Heart right ventricle (tissue), 16 donors: ENCODE results near the gene SLC5A1. TPM values are rescaled to one million over a fixed set of nuclear protein-coding genes. Genes with fewer than 3 reads are reported as not detected.

ENCODE experiments used
- ATAC-seq, 8 donors: fragments of 200-7000 bp; cut with Tn5 transposase; one replicate each; pipeline ENCODE4 v1.9.1; 2020; ENCODE audit warnings: mild to moderate bottlenecking in 8 of 8, moderate library complexity in 8 of 8, moderate number of reproducible peaks in 1 of 8
- DNase-seq, 2 donors: peaks; one replicate each; pipeline ENCODE4 v3.0.0-alpha.2; 2020
- H3K27ac ChIP-seq, 10 donors: fragments of 200-600 bp; sonication (generic) in 2 of 10; one replicate each; pipeline versions ENCODE4 v1.5.0 to v1.8.0; 2020 to 2022; ENCODE audit warnings: mild to moderate bottlenecking in 3 of 10
- H3K27me3 ChIP-seq, 7 donors: fragments of 200-600 bp; one replicate each; pipeline ENCODE4 v1.8.0; 2021 to 2022; ENCODE audit warnings: mild to moderate bottlenecking in 2 of 7
- H3K36me3 ChIP-seq, 9 donors: fragments of 200-600 bp; sonication (generic) in 1 of 9; one replicate each; pipeline versions ENCODE4 v1.5.0 to v1.8.0; 2020 to 2022; ENCODE audit warnings: mild to moderate bottlenecking in 2 of 9
- H3K4me1 ChIP-seq, 9 donors: fragments of 200-600 bp; sonication (generic) in 1 of 9; one replicate each; pipeline versions ENCODE4 v1.5.0 to v1.8.0; 2020 to 2022; ENCODE audit warnings: mild to moderate bottlenecking in 4 of 9
- H3K4me3 ChIP-seq, 10 donors: fragments of 200-600 bp; sonication (generic) in 2 of 10; one replicate each; pipeline versions ENCODE4 v1.5.0 to v1.8.0; 2020 to 2022; ENCODE audit warnings: mild to moderate bottlenecking in 7 of 10, moderate library complexity in 2 of 10
- H3K9me3 ChIP-seq, 11 donors: fragments of 200-600 bp in 10 of 11; sonication (generic) in 2 of 11; one replicate each; pipeline versions ENCODE4 v1.5.0 to v1.8.0; 2013 to 2022; ENCODE audit warnings: mild to moderate bottlenecking in 2 of 11, control low read depth in 1 of 11, moderate library complexity in 1 of 11
- CTCF ChIP-seq, 9 donors: fragments of 200-600 bp; sonication (generic) in 2 of 9; IDR thresholded peaks; one replicate each; pipeline versions ENCODE4 v1.5.0 to v1.8.0; 2021 to 2022; ENCODE audit warnings: antibody characterized with exemption in 9 of 9, mild to moderate bottlenecking in 5 of 9, moderate library complexity in 1 of 9
- WGBS, 2 donors: extraction: QIAGEN DNeasy Blood & Tissue Kit; methylation state at CpG; one replicate each; pipeline ENCODE4 v1.1.7; 2013; ENCODE audit warnings: inconsistent platforms in 1 of 2; 5-methylcytosine and 5-hydroxymethylcytosine counted together
- intact Hi-C, 10 donors: fragments of 100-400 bp; cut with DNase I; formaldehyde crosslinking; loops; one replicate each; pipeline versions ENCODE4 v1.11.1 to v1.14.2; 2022
- polyA plus RNA-seq, 2 donors: library from polyadenylated mRNA; stranded (reverse); fragments of 200-250 nt; gene quantifications; one replicate each; pipeline ENCODE4 v1.2.3, GENCODE V29; 2013
- total RNA-seq, 10 donors: library from RNA; stranded (reverse); fragmentation: NEBNext Ultra II Directional in 3 of 10; extraction: Animal tissue kit (Norgen Biotek cat#: 25700) in 3 of 10; gene quantifications; one replicate each; pipeline versions ENCODE4 v1.2.1 to v1.2.4, GENCODE V29; 2021 to 2023
- donor health status: Arrhythmogenic right ventricular cardiomyopathy.
- donor health status: ischemic (EF 13 %, LVEDD 7.1; RV severe dilation, severe dysfunction).
- donor health status: healthy with polysubstance abuse.
- donor health status: DM: no; HTN: yes; CAD: no.
- donor health status: DM: no; HTN: no; CAD: no.
- donor health status: ischemic (EF 25% LVEDD 6.9; RV normal size, moderate dysfunction).
- donor health status: ischemic (EF 25% LVEDD 5.7; RV mildly dilated, moderate dysfunction).
- donor health status: healthy.
- donor health status: DM: yes; HTN: yes; CAD: no.
- donor health status: Ischemic cardiomyopathy.
- donor health status: ischemic (EF 35%, LVEDD 5.7; RV mildly dilated, moderate dysfunction).
- donor health status: nonischemic (EF 11% LVEDD 7.7; RV severe dilation, severe dysfunction).
- donor health status: DM: yes; HTN: yes; CAD: no.
- donor health status: PGD.
- donor health status: ischemic (EF 29% LVEDD 5.4; RV normal size, mild dysfunction).
- donor health status: nonischemic (EF 23%, LVEDD 6.1; RV moderate dilation, normal function).

SLC5A1 gene
- total and polyA plus RNA-seq, 12 donors, result 12.2 to 186 (median 87.9) TPM

GRCh38 chr22:32073262-32073661 lies 30.2 kb downstream of the SLC5A1 start:
- Histone ChIP-seq H3K9me3 (no peaks in the 10 kb centered on the region), H3K4me1 (peaks cover 0 to 35% (median 17%) of the 10 kb centered on the region in 9 donors), H3K36me3 (peaks cover 0 to 19% (median 0%) of the 10 kb centered on the region in 9 donors), H3K27ac (no peak overlapping the region), H3K27me3 (peaks cover 0 to 10% (median 0%) of the 10 kb centered on the region in 7 donors), H3K4me3 (no peak overlapping the region)
- ATAC-seq (no peak), DNase-seq (no peak)
- intact Hi-C loops, result no loop called here
- TF ChIP-seq CTCF (IDR thresholded peaks at IDR 0.05), result no peak
- 76 to 90% methylated on average over 7 of the region's 7 CpGs for WGBS, 2 donors

- DNase-seq, result no peak
- H3K4me1 ChIP-seq, result peaks cover 0 to 40% (median 24%) of the 10 kb centered on the region in 9 donors
- WGBS, 2 donors, result 72 to 76% methylated on average over 5 of the region's 5 CpGs
- TF ChIP-seq CTCF (IDR thresholded peaks at IDR 0.05), result no peak
- H3K36me3 ChIP-seq, result peaks cover 0 to 13% (median 0%) of the 10 kb centered on the region in 9 donors
- no peaks in the 10 kb centered on the region for H3K9me3 ChIP-seq
- H3K27ac ChIP-seq, result no peak overlapping the region
- H3K27me3 ChIP-seq, result peaks cover 0 to 10% (median 0%) of the 10 kb centered on the region in 7 donors
- intact Hi-C loops, result no loop called here
- ATAC-seq, result peak in 1 of 8 donors; percentile 27
- no peak overlapping the region for H3K4me3 ChIP-seq
These were observed 30.8 kb downstream of the SLC5A1 start for GRCh38 chr22:32073823-32074380.

- H3K4me3 ChIP-seq, result no peak overlapping the region
- WGBS, 2 donors, result 55 to 63% methylated on average over 10 of the region's 10 CpGs
- H3K4me1 ChIP-seq, result peaks cover 0 to 43% (median 37%) of the 10 kb centered on the region in 9 donors
- H3K27me3 ChIP-seq, result peaks cover 0 to 10% (median 0%) of the 10 kb centered on the region in 7 donors
- ATAC-seq (peak in 1 of 8 donors; percentile 23), DNase-seq (no peak)
- H3K9me3 ChIP-seq, result no peaks in the 10 kb centered on the region
- peak overlapping the region in 2 of 10 donors; percentile 22 to 23 for H3K27ac ChIP-seq
- TF ChIP-seq CTCF (IDR thresholded peaks at IDR 0.05), result no peak
- intact Hi-C loops, result no loop called here
- peaks cover 0 to 10% (median 0%) of the 10 kb centered on the region in 9 donors for H3K36me3 ChIP-seq
These were observed 33.1 kb downstream of the SLC5A1 start for GRCh38 chr22:32075997-32076760.

GRCh38 chr22:32076761-32077084 lies 33.7 kb downstream of the SLC5A1 start:
- Histone ChIP-seq H3K27me3 (peaks cover 0 to 10% (median 0%) of the 10 kb centered on the region in 7 donors), H3K4me3 (no peak overlapping the region), H3K27ac (peak overlapping the region in 3 of 10 donors; percentile 17 to 38 (median 23)), H3K9me3 (no peaks in the 10 kb centered on the region), H3K4me1 (peaks cover 0 to 43% (median 37%) of the 10 kb centered on the region in 9 donors), H3K36me3 (peaks cover 0 to 10% (median 0%) of the 10 kb centered on the region in 9 donors)
- ATAC-seq (peak in 2 of 8 donors; percentile 50 to 67), DNase-seq (no peak)
- TF ChIP-seq CTCF (IDR thresholded peaks at IDR 0.05), result no peak
- intact Hi-C loops, result no loop called here
- WGBS, 2 donors, result 9 to 13% methylated on average over 6 of the region's 6 CpGs
